GM19328 (cell line): ENCODE data around the gene GJC2.

Experiments
- ATAC-seq: cut with Tn5 transposase; IDR thresholded peaks from one replicate; pipeline ENCODE4 v1.9.1; 2021; ENCODE audit warnings: mild to moderate bottlenecking, moderate library complexity; ENCODE audit not compliant: unreplicated experiment

The GJC2 gene

GRCh38 chr1:228156515-228156881 is 6.8 kb downstream of the GJC2 start:
- ATAC-seq: no peak

- ATAC-seq: no peak
Observed at GRCh38 chr1:228156941-228157728, 7.4 kb downstream of the GJC2 start.

- no peak for ATAC-seq
Observed at GRCh38 chr1:228157729-228158126, 8.0 kb downstream of the GJC2 start.

GRCh38 chr1:228158151-228159007 is 8.6 kb downstream of the GJC2 start:
- no peak for ATAC-seq

GRCh38 chr1:228159008-228159665 is 9.4 kb downstream of the GJC2 start:
- no peak for ATAC-seq

- ATAC-seq: no peak
Observed at GRCh38 chr1:228160201-228160761, 10.6 kb downstream of the GJC2 start.

GRCh38 chr1:228161362-228161761 is 11.6 kb downstream of the GJC2 start:
- ATAC-seq: no peak

GRCh38 chr1:228161866-228162265 is 12.1 kb downstream of the GJC2 start:
- ATAC-seq: no peak

- no peak for ATAC-seq
Observed at GRCh38 chr1:228162286-228163006, 12.7 kb downstream of the GJC2 start.

GRCh38 chr1:228163007-228163753 is 13.4 kb downstream of the GJC2 start:
- no peak for ATAC-seq

- ATAC-seq: no peak
Observed at GRCh38 chr1:228163776-228164519, 14.2 kb downstream of the GJC2 start.

- ATAC-seq: no peak
Observed at GRCh38 chr1:228164561-228165371, 15.0 kb downstream of the GJC2 start.

- peak; percentile 84 for ATAC-seq
Observed at GRCh38 chr1:228165372-228166169, 15.8 kb downstream of the GJC2 start, which contains the start of gene IBA57. Gene IBA57, plus strand, starts transcription at chr1:228165804. Its CDS starts 13 bp downstream, at chr1:228165817.

- ATAC-seq: peak; percentile 4
Observed at GRCh38 chr1:228166170-228166936, 16.6 kb downstream of the GJC2 start.

- ATAC-seq: no peak
Observed at GRCh38 chr1:228168563-228169270, 19.0 kb downstream of the GJC2 start.

- ATAC-seq: no peak
Observed at GRCh38 chr1:228169345-228169744, 19.6 kb downstream of the GJC2 start.
